GM19324 (cell line): ENCODE data around the gene KNL1.
"Not testable (repeated sequence)": the region's sequence is repeated elsewhere in the genome, so short reads cannot be mapped to it uniquely, and the experiment has no call there.

Source experiments
- ATAC-seq: cut with Tn5 transposase; IDR thresholded peaks from one replicate; pipeline ENCODE4 v1.9.1; 2021; ENCODE audit warnings: mild to moderate bottlenecking, moderate library complexity; ENCODE audit not compliant: unreplicated experiment, low FRiP score

KNL1 gene

DNA sequence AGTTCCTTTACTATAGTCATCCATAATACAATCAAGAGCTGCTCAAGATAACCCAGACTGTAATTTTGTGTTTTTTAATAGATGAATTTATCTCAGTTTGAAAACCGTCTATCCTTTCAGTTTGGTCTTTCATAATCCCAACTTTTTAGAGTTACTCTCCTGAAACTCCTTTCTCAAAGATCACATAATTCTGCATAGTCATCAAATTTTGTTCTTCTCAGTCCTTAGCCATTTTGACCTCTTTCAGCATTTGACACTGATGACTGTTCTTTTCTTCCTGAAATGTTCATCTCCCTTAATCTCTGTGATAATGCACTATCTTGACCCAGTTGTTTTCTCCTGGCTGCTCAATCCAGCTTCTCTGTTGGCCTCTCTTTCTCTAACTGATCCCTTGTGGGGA lies 53.5 kb downstream of the KNL1 start:
- ATAC-seq: no peak

DNA sequence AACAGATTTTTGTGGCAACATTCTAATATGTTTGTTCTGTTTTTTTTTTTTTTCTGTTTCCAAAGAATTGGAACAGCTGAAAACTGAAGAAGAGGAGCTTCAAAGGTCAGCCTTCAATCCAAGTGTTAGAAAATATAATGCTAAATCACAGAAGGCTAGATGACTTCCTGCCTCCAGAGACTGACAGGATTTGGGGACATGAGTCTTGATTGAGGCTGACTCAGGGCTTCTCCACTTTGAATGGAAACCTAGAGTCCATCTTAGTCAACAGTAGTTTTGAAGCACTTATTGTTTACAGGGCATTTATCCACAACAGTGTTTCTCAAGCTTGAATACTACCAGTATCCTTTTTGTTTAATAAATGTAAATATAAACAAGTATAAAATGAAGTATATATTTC lies 56.4 kb downstream of the KNL1 start:
- ATAC-seq: no peak

DNA sequence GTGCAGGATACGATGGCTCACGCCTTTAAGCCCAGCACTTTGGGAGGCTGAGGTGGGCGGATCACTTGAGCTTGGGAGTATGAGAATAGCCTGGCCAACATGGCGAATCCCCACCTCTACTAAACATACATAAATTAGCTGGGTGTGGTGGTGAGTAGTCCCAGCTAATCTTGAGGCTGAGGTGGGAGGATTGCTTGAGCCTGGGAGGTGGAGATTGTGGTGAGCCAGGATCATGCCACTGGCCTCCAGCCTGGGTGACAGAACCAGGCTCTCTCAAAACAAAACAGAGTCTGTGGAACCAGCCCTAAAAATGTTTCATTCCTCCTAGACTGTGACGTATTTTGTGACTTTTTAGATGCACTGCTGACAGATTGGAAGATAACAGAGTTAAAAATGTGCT lies 66.6 kb downstream of the KNL1 start:
- ATAC-seq: no peak

DNA sequence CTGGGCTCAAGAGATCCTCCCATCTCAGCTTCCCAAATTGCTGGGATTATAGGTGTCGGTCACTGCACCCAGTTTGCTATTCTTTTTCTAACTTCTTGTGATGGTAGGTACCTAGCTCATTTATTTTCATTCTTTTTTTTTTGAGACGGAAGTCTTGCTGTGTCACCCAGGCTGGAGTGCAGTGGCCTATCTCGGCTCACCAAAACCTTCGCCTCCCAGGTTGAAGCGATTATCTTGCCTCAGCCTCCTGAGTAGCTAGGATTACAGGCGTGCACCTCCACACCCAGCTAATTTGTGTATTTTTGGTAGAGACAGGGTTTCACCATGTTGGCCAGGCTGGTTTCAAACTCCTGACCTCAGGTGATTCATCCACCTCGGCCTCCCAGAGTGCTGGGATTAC lies 70.9 kb downstream of the KNL1 start:
- no peak for ATAC-seq

DNA sequence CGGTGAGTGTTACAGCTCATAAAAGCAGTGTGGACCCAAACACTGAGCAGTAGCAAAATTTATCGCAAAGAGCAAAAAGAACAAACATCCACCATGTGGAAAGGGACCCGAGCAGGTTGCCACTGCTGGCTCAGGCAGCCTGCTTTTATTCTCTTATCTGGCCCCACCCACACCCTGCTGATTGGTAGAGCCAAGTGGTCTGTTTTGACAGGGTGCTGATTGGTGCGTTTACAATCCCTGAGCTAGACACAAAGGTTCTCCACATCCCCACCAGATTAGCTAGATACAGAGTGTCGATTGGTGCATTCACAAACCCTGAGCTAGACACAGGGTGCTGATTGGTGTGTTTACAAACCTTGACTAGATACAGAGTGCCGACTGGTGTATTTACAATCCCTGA lies 82.2 kb downstream of the KNL1 start:
- ATAC-seq: not testable (repeated sequence)

DNA sequence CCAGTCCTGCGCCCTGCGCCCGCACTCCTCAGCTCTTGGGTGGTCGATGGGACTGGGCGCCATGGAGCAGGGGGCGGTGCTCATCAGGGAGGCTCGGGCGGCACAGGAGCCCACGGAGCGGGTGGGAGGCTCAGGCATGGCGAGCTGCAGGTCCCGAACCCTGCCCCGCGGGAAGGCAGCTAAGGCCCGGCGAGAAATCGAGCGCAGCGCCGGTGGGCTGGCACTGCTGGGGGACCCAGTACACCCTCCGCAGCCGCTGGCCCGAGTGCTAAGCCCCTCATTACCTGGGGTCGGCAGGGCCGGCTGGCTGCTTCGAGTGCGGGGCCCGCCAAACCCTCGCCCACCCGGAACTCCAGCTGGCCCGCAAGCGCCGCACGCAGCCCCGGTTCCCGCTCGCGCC lies 82.9 kb downstream of the KNL1 start:
- not testable (repeated sequence) for ATAC-seq

DNA sequence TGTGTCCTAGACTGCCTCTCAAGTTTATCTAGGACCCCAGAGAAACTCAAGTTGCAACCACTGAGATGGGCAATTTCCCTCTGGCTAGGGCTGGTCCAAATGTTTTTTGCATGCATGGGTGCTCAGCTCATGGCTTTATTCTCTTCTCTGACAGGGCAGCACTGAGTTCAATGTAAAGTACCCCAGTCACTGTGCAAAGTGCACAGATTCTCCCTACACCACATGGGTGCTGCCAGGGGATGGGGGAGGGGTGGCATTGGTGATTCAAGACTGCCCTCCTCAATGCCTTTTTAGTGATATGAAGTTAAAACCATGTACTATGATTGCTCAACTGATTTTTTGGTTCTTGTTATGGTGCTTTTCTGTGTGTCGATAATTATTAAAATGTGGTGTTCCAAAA lies 86.1 kb downstream of the KNL1 start:
- no peak for ATAC-seq

DNA sequence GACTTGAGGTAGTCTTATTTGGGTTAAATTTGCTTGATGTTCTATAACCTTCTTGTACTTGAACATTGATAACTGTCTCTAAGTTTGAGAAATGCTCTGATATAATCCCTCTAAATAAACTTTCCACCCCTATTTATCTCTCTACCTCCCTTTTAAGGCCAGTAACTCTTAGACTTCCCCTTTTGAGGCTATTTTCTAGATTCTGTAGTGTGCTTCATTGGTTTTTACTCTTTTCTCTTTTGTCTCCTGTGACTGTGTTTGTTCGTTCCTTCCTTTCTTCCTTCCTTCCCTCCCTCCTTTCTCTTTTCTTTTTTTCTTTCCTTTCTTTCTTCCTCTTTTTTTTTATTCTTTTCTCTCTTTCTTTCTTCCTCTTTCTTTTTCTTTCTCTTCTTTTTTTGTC lies 86.9 kb downstream of the KNL1 start:
- not testable (repeated sequence) for ATAC-seq

DNA sequence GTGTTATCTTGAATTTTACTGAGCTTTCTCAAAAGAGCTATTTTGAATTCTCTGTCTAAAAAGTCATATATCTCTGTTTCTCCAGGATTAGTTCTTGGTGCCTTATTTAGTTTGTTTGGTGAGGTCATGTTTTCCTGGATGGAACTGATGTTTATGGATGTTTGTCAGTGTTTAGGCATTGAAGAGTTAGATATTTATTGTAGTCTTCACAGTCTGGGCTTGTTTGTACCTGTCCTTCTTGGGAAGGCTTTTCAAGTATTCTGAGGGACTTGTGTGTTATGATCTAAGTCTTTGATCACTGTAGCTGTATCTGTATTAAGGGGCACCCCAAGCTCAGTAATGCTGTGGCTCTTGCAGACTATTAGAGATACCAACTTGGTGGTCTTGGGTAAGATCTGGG lies 90.3 kb downstream of the KNL1 start:
- no peak for ATAC-seq

DNA sequence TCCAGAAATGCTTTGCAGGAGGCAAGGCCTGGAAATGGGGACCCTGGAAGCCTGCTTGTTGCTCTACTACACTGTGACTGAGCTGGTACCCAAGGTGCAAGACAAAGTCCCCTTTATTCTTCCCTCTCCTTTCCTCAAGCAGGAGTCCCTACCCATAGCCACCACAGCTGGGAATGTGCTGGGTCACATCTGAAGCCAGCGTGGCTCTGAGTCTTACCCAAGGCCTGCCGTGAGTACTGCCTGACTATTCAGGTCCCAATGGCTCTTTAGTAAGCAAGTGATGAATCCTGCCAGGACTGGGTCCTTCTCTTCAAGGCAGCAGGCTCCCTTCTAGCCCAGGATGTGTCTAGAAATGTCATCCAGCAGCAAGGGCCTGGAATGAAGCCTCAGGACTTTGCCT lies 91.3 kb downstream of the KNL1 start:
- no peak for ATAC-seq

DNA sequence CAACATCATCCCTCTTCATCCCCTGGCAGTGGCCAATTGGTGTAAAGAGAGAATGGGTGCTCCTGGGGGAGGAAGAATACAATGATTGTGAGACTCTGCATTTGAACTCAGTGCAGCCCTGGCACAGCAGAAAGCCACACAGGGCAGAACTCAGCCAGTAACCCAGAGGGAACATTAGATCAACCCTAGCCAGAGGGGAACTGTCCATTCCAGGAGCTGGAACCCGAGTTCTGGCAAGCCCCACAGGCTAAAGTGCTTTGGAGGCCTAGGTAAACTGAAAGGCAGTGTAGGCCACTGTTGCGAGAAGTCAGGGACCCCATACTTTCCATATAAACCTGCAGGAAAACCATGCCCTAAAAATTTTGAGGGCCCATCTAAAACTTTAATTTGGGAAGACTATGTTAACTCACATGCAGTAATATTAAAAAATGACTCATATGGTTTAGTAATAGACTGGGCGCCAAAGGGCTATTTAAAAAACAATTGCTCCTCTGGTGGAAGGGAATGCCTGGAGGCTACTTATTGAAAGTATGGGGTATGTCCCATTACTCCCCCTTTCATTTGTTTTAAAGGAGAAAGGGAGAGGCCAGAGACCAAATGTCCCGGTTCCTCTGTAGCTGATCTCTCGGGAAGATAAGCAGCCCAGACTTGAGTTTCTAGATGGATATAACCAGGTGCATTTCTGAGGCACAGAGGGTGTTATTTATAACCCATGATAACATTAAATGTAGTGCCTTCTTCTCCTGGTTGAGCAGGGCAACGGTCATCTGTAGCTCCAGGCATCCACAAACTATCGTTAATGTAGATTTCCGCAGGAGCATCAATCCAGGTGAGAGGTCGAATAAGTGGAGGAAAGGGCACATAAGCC lies 95.1 kb downstream of the KNL1 start:
- ATAC-seq: no peak

DNA sequence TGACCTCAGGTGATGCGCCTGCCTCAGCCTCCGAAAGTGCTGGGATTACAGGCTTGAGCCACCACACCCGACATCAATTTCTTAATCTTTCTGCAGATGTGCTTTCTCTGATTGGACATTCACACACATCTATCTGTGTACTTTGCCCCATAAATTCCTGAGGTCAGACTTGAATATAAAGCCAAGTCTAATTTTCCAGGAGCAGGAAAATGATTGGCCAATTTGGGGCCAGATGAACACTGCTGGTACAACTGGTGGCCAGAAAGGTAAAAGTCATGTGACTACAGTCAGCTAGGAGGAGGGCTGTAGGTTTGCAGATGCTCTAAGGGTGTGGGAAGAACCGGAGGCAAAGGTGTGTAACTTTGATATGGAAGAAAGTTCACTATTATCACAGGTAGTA lies 97.7 kb downstream of the KNL1 start:
- ATAC-seq: no peak

DNA sequence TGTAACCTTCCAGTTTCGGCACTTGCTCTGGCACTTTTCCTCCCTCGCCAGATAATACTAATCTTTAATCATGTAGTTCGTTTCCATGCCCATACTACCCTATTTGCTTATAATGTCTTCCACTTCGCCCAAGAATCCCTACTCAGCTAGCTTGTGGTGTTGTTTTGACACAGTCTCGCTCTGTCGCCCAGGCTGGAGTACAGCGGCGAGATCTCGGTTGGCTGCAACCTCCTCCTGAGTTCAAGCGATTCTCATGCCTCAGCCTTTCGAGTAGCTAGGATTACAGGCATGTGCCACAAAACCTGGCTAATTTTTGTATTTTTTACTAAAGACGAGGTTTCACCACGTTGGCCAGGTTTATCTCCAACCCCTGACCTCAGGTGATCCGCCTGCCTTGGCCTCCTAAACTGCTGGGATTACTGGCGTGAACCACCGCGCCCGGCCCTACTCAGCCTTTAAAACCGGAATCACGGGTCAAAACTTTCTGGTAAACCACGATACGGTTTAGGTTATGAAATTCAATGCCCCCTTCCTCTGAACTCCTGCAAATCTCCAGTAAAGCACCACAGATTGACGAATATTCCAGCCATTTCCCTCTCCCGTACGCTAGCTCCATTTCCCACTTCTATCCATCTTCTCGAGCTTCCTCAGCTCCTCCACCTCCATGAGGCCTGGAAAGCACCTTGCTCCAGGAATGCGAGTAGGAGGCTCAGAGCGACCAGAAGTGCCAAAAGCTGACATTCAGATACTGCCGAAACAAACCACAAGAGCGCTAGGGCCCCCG lies 100.0 kb downstream of the KNL1 start:
- peak; percentile 2 for ATAC-seq

DNA sequence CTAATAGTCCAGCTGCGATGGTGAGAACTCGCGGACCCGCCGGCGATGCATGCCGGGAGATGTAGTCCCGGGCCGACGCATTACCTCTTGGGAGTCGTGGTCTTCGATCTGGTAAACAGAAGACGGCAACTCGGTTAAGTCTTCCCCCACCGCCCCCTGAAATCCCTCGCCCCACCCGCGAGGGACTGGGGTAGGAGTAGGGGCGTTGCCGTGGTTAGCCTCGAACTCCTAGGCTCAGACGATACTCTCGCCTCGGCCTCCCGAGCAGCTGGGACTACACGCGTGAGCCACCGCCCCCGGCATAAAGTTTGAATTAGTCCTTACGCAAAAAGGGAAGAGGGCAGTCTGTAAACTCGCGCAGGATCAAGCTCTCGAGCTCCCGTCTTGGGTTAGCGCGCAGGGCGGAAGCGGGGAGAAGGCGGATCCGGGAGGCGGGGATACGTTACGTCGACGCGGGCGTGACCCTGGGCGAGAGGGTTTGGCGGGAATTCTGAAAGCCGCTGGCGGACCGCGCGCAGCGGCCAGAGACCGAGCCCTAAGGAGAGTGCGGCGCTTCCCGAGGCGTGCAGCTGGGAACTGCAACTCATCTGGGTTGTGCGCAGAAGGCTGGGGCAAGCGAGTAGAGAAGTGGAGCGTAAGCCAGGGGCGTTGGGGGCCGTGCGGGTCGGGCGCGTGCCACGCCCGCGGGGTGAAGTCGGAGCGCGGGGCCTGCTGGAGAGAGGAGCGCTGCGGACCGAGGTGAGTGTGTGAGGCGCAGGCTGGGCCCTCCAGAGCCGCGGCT lies 100.8 kb downstream of the KNL1 start, which contains the start of gene RAD51:
TSS of gene RAD51 (plus strand) at position 487 of the 781 bp plus-strand sequence. CDS start 3,585 bp downstream, outside the sequence.
- ATAC-seq: peak; percentile 82

DNA sequence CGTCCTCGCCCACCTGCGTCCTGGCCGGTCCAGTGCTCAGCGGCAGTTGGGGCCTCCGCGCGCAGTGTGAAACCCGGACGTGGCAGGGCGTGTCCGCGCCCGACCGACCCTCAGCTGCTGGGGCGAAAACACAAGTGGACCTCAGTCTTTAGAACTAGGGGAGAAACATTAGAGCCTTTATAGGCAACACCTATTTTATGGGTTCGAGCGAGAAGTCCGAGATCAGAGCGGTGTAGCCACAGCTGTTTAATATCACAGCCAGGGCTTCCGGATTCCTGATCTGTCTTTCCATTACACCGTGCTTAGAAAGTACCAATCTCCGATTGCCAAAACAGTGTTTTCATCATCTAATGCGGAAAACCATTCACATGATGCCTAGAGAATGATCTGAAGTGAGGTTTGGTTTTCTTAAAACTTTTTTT lies 101.4 kb downstream of the KNL1 start:
- peak; percentile 19 for ATAC-seq

DNA sequence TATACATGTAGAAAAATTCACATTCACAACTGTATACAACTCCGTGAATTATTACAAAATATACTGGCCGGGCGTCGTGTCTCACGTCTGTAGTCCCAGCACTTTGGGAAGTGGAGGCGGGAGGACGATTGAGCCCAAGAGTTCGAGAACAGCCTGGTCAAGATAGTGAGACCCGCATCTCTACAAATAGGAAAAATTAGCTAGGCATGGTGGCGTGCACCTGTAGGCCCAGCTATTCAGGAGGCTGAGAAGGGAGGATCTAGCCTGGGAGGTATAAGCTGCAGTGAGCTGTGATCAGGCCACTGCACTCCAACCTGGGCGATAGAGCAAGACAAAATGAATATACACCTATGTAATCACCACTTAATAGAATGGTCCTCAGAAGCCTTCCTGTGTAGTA lies 102.2 kb downstream of the KNL1 start:
- ATAC-seq: no peak

DNA sequence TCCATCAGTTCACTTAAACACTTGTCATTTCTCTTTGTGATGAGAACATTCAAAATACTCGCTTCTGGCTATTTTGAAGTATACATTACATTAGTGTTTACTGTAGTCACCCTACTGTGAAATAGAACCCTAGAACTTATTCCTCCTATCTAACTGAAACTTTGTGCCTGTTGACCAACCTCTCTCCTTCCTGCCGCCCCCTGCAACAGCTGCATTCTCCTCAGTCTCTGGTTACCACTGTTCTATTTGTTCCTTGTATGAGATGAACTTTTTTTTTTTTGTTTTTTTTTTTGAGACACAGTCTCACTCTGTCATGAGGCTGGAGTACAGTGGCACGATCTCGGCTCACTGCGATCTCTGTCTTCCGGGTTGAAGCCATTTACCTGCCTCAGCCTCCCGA lies 103.9 kb downstream of the KNL1 start:
- no peak for ATAC-seq

DNA sequence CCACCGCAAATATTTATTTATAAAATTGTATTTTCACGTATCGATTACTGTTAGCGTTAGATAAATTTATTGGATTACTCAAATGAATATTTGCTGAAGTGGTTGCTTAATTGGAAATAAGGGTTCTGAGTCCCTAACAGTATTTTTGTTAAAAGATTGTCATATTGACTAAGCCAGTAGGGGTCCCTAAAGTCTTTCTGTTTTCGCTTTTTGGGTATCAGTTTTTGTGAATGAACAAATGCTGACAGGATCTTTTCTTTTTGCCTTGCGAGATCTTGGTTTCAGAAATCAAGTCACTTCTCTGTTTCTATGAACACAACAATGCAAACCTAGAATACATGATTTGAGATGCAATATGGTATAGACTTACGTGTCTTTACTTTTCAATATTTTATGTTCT lies 108.0 kb downstream of the KNL1 start:
- ATAC-seq: no peak

DNA sequence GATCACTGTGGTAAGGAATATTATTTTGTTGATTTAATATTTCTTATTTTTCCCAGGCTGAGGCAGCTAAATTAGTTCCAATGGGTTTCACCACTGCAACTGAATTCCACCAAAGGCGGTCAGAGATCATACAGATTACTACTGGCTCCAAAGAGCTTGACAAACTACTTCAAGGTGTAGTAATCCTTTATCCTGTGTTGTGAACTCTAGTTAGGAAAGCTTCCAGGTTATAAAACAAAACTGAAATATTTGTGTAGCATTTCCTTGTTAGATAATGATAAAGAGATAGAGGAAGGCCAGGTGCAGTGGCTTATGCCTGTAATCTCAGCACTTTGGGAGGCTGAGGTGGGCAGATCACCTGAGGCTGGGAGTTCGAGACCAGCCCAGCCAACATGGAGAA lies 112.1 kb downstream of the KNL1 start:
- ATAC-seq: no peak
